DMS114 treated with DMSO at 0.1 percent for 48 hours (cell line): ENCODE data around the gene ROGDI.

ENCODE experiments used
- DNase-seq: peaks from one replicate; lab custom pipeline; 2025; ENCODE audit not compliant: unreplicated experiment; lab: John Stamatoyannopoulos, UW

Gene ROGDI

DNA sequence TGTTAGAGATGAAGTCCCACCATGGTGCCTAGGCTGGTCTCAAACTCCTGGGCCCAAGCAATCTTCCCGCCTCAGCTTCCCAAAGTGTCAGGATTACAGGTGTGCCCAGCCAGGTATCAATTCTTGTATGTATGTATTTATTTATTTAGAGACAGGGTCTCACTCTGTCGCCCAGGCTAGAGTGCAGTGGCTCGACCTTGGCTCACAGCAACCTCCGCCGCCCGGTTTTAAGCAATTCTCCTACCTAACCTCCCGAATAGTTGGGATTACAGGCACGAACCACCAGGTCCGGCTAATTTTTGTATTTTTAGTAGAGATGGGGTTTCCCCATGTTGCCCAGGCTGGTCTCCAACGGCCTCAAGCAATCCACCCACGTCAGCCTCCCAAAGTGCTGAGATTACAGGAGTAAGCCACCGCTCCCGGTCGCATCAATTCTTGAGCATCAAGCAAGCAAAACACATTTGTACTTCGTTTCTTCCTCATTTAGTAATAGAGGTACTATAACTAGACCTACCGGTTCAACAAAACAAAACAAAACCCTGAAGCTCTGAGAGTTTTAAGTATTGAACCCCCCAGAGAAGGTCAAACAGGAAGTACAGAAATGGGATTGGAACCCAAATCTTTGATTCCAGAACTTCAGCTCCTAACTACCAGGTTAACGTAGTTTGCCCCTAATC is 34.4 kb downstream of the ROGDI start:
- peak; percentile 36 for DNase-seq

GRCh38 chr16:4766875-4767628 is 35.4 kb downstream of the ROGDI start, which contains the start of gene ZNF500:
Gene ZNF500 (minus strand): TSS chr16:4767162. CDS start chr16:4765978, 1,184 bp downstream.
- peak; percentile 91 for DNase-seq

GRCh38 chr16:4765511-4766474 is 36.6 kb downstream of the ROGDI start:
- no peak for DNase-seq

GRCh38 chr16:4763791-4764190 is 38.6 kb downstream of the ROGDI start:
- no peak for DNase-seq

GRCh38 chr16:4762205-4762604 is 40.2 kb downstream of the ROGDI start:
- DNase-seq: no peak

- no peak for DNase-seq
Measured at GRCh38 chr16:4760221-4760910, 42.1 kb downstream of the ROGDI start.

GRCh38 chr16:4755687-4756086 is 46.7 kb downstream of the ROGDI start:
- no peak for DNase-seq

DNA sequence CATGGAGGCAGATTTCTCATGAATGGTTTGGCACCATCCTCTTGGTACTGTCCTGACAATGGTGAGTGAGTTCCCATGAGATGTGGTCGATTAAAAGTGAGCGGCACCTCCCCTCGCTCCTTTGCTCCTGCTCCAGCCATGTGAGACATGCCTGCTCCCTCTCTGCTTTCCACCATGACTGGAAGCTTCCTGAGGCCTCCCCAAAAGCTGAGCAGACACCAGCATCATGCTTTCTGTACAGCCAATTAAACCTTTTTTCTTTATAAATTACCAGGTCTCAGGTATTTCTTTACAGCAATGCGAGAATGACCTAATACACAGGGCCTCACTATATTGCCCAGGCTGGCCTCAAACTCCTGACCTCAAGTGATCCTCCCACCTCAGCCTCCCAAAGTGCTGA is 47.6 kb downstream of the ROGDI start:
- DNase-seq: no peak

DNA sequence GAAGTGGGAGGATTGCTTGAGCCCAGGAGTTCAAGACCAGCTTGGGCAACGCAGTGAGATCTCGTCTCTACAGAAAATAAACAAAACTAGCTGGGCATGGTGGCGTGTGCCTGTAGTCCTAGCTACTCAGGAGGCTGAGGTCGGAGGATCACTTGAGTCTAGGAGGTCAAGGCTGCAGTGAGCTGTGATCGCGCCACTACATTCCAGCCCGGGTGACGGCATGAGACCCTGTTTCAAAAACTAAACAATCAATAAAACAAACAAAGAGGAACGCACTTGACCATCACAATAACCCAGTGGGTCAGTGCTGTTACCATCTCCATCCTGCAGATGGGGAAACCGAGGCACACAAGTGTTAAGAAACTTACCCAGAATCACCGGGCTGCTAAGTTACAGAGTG is 49.2 kb downstream of the ROGDI start:
- no peak for DNase-seq

- no peak for DNase-seq
Measured at GRCh38 chr16:4752351-4753100, 49.9 kb downstream of the ROGDI start.

DNA sequence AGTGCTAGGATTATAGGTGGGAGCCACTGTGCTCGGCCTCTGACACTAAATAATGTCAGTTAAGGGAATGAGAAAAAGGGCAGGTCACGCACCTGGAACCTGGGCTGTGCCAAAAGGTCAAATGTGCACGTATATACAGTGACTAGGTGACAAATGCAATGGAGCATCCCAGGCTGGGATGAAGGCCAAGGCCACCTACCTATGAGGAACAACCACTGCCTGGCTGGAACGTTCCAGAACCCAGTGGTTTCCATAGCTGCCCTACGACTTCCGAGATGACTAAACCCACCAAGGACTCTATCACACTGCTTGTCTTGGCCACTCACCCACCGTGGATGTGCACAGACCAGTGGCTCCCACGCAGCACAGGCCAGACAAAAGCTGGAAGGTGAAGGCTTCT is 51.5 kb downstream of the ROGDI start:
- no peak for DNase-seq

DNA sequence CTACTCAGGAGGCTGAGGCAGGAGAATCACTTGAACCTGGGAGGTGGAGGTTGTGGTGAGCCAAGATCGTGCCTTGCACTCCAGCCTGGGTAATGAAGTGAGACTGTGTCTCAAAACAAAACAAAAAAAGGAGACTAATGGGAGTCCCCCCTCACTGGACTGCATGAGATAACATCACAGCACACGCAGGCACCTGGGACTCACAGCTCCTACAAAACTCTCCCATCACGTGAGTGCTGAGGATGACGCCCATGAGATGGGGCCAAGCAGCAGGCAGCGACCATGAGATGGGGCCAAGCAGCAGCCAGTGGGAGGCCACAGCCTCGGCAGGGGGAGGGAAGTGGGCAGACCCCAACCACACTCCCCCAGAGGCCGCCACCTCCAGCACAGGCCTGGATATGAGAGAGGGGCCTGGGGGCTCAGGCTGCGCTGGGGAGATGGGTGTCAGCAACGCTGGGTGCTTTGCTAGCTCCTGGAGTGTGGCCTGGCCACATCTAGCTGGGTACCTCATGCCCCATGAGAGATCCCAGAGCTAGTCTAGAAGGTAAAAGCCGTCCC is 52.7 kb downstream of the ROGDI start:
- DNase-seq: no peak

- DNase-seq: no peak
Measured at GRCh38 chr16:4748682-4749411, 53.6 kb downstream of the ROGDI start.

DNA sequence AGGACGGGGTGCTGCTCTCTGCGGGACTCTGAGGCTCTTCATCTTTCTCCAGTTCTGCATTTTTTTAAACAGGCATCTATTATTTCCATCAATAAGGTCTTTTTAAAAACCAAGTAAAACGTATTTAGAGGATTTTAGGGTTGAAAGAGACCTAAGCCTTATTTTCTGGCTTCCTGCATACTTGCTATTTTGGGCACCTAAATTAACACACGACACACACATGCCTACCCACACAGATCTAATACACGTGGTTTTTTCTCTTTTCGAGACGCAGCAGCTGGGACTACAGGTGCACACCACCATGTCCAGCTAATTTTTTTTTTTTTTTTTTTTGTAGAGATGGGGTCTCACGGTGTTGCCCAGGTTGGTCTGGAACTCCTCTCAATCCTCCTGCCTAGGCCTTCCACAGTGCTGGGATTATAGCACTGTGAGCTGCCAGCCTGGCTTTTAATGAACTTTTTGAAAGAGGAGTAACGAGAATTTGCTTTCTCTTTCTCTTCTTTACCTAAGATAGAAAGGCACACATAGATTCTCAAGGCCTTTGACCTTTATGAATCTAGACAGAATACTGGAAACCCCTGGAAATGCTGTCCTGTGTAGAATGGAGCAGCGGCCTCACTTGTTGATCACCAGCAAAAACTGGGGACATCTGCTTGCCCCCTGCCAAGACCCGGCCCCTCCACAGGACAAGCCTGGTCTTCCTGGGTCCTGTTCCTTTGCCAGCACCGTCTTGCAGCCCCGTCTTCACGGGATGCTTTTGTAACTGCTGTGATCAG is 54.3 kb downstream of the ROGDI start:
- DNase-seq: no peak

GRCh38 chr16:4746991-4747574 is 55.4 kb downstream of the ROGDI start:
- DNase-seq: no peak
